HL-60 (cell line): Measurements from ENCODE around the gene UHRF2.

Source experiments
- DNase-seq, 2 experiments: peaks; one replicate each; pipeline ENCODE4 v3.0.0-alpha.2; 2010 to 2020; ENCODE audit warnings: low read depth in 1 of 2, low spot score in 1 of 2
- H3K27ac ChIP-seq: fragments of 250-450 bp; sonication (Bioruptor Pico); replicated peaks from 2 replicates; pipeline ENCODE4 v1.5.1; 2020; ENCODE audit warnings: mild to moderate bottlenecking, moderate library complexity
- H3K27me3 ChIP-seq: fragments of 250-450 bp; sonication (Bioruptor Pico); 2 replicates; pipeline ENCODE4 v1.5.1; 2021; ENCODE audit warnings: mild to moderate bottlenecking, moderate library complexity; ENCODE audit not compliant: insufficient read depth, poor library complexity, severe bottlenecking
- H3K4me3 ChIP-seq: replicated peaks from 2 replicates; pipeline ENCODE4 v1.5.1; 2011; ENCODE audit warnings: mild to moderate bottlenecking, control low read depth, low read length; ENCODE audit not compliant: insufficient read depth
- GABPA ChIP-seq: IDR thresholded peaks from 2 replicates; pipeline ENCODE4 v1.6.1; 2012; ENCODE audit warnings: low read depth
- POLR2AphosphoS5 ChIP-seq: IDR thresholded peaks from 2 replicates; pipeline ENCODE4 v1.6.1; 2012; ENCODE audit warnings: low read depth
- REST ChIP-seq: IDR thresholded peaks from 2 replicates; pipeline ENCODE4 v1.6.1; 2012; ENCODE audit warnings: low read depth; ENCODE audit not compliant: insufficient replicate concordance
- SPI1 ChIP-seq: IDR thresholded peaks from 2 replicates; pipeline ENCODE4 v1.6.1; 2012; ENCODE audit warnings: low read depth, mild to moderate bottlenecking, borderline replicate concordance
- TF ChIP-seq, protein P1 (sequence below): IDR thresholded peaks from one replicate; pipeline ENCODE4 v1.5.1; 2011; ENCODE audit warnings: low read length, control low read depth, inconsistent platforms; ENCODE audit not compliant: insufficient read depth

UHRF2 gene

GRCh38 chr9:6489099-6489498 lies 76.1 kb downstream of the UHRF2 start:
- DNase-seq = no peak
- Histone ChIP-seq H3K4me3 (no peak overlapping the region), H3K27ac (no peak overlapping the region), H3K27me3 (no peaks in the 10 kb centered on the region)
- TF ChIP-seq REST (no peak), GABPA (no peak), SPI1 (no peak), POLR2AphosphoS5 (no peak)
- TF ChIP-seq, protein P1, sequence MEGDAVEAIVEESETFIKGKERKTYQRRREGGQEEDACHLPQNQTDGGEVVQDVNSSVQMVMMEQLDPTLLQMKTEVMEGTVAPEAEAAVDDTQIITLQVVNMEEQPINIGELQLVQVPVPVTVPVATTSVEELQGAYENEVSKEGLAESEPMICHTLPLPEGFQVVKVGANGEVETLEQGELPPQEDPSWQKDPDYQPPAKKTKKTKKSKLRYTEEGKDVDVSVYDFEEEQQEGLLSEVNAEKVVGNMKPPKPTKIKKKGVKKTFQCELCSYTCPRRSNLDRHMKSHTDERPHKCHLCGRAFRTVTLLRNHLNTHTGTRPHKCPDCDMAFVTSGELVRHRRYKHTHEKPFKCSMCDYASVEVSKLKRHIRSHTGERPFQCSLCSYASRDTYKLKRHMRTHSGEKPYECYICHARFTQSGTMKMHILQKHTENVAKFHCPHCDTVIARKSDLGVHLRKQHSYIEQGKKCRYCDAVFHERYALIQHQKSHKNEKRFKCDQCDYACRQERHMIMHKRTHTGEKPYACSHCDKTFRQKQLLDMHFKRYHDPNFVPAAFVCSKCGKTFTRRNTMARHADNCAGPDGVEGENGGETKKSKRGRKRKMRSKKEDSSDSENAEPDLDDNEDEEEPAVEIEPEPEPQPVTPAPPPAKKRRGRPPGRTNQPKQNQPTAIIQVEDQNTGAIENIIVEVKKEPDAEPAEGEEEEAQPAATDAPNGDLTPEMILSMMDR = no peak

- H3K27ac ChIP-seq = no peak overlapping the region
- DNase-seq = no peak
- no peaks in the 10 kb centered on the region for H3K27me3 ChIP-seq
- TF ChIP-seq POLR2AphosphoS5 = no peak
- TF ChIP-seq, protein P1 = no peak
- no peak for TF ChIP-seq GABPA
- TF ChIP-seq REST = no peak
- TF ChIP-seq SPI1 = no peak
- H3K4me3 ChIP-seq = no peak overlapping the region
Measured at GRCh38 chr9:6490863-6491262, 77.9 kb downstream of the UHRF2 start.

DNA sequence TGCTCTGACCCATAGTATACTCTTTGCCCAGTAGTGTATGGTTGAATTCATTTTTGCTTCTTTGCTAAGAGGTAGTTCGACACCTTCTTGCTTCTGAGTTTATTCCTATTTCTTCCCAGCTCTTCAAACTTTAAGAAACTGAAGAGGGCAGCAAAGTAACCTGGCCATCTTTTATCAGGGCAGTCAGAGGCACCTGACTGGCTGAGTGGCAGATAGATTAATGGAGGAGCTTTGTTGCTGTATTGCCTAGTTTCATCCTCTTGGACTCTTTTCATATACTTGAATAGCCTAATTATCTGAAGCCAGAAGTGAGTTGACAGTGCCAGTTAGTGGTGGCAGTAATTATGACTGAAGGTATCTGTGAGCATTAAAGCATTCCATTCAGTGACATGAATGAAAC lies 82.5 kb downstream of the UHRF2 start:
- TF ChIP-seq, protein P1 = no peak
- TF ChIP-seq GABPA = no peak
- TF ChIP-seq POLR2AphosphoS5 = no peak
- TF ChIP-seq SPI1 = no peak
- no peak for TF ChIP-seq REST
- Histone ChIP-seq H3K27ac (no peak overlapping the region), H3K27me3 (no peaks in the 10 kb centered on the region), H3K4me3 (no peak overlapping the region)
- no peak for DNase-seq
